ENCODE data around the gene BAG3.
"Not testable (repeated sequence)": the region's sequence is repeated elsewhere in the genome, so short reads cannot be mapped to it uniquely, and the experiment has no call there.

The BAG3 gene

GRCh38 chr10:119694608-119695007 is 43.4 kb downstream of the BAG3 start:
- DNase-seq: no peak

GRCh38 chr10:119700321-119700954 is 49.3 kb downstream of the BAG3 start:
- no peak for DNase-seq

GRCh38 chr10:119701861-119702260 is 50.7 kb downstream of the BAG3 start:
- DNase-seq: no peak

- DNase-seq: no peak
Observed at GRCh38 chr10:119702583-119702982, 51.4 kb downstream of the BAG3 start.

GRCh38 chr10:119703903-119704508 is 52.8 kb downstream of the BAG3 start:
- DNase-seq: no peak

- DNase-seq: no peak
Observed at GRCh38 chr10:119705434-119705831, 54.3 kb downstream of the BAG3 start.

- DNase-seq: no peak
Observed at GRCh38 chr10:119706521-119707278, 55.5 kb downstream of the BAG3 start.

- DNase-seq: not testable (repeated sequence)
Observed at GRCh38 chr10:119707331-119707730, 56.2 kb downstream of the BAG3 start.

GRCh38 chr10:119710935-119711334 is 59.8 kb downstream of the BAG3 start:
- not testable (repeated sequence) for DNase-seq

GRCh38 chr10:119713744-119714483 is 62.7 kb downstream of the BAG3 start:
- no peak for DNase-seq

- no peak for DNase-seq
Observed at GRCh38 chr10:119714484-119714816, 63.3 kb downstream of the BAG3 start.

GRCh38 chr10:119715628-119716505 is 64.7 kb downstream of the BAG3 start:
- DNase-seq: no peak

- no peak for DNase-seq
Observed at GRCh38 chr10:119723161-119723560, 72.0 kb downstream of the BAG3 start.

GRCh38 chr10:119723624-119724023 is 72.4 kb downstream of the BAG3 start:
- DNase-seq: no peak

GRCh38 chr10:119724593-119725516 is 73.7 kb downstream of the BAG3 start:
- DNase-seq: no peak

- DNase-seq: no peak
Observed at GRCh38 chr10:119725517-119725827, 74.3 kb downstream of the BAG3 start.

GRCh38 chr10:119725828-119726675 is 74.9 kb downstream of the BAG3 start, which contains the start of gene INPP5F:
TSS of gene INPP5F (plus strand) at chr10:119726050. CDS start at chr10:119726263, 213 bp downstream.
- peak; percentile 99 for DNase-seq

- no peak for DNase-seq
Observed at GRCh38 chr10:119726676-119727261, 75.6 kb downstream of the BAG3 start.

All from activated effector memory CD4-positive, alpha-beta T cell treated with Interleukin-2 at 50 U/mL for 16 hours (primary cell).